Stomach (tissue), 4 donors: ENCODE data around the gene SH3BGR.

Experiments
- CTCF ChIP-seq, 7 experiments: fragments of 450-650 bp in 4 of 7; fragments of 200-600 bp in 3 of 7; sonication (generic) in 3 of 7; IDR thresholded peaks; one replicate each; pipeline ENCODE4 v1.5.1; 2016 to 2019; ENCODE audit warnings: antibody characterized with exemption in 7 of 7, control low read depth in 2 of 7, mild to moderate bottlenecking in 1 of 7
- POLR2A ChIP-seq, 4 donors: fragments of 450-650 bp; IDR thresholded peaks; one replicate each; pipeline ENCODE4 v1.6.1; 2016; ENCODE audit warnings: antibody characterized with exemption in 4 of 4, control low read depth in 2 of 4, mild to moderate bottlenecking in 1 of 4, moderate library complexity in 1 of 4
- POLR2AphosphoS5 ChIP-seq, 3 donors: sonication (generic); formaldehyde crosslinking; IDR thresholded peaks; one replicate each; pipeline ENCODE4 v1.6.1; 2016; ENCODE audit warnings: antibody characterized with exemption in 3 of 3

GRCh38 chr21:39468559-39468958 lies 16.8 kb downstream of the SH3BGR start:
- TF ChIP-seq POLR2AphosphoS5 (IDR thresholded peaks at IDR 0.05) (no peak), POLR2A (IDR thresholded peaks at IDR 0.05) (no peak), CTCF (IDR thresholded peaks at IDR 0.05) (no peak)
